Stimulated activated CD4-positive, alpha-beta T cell treated with anti-CD3 and anti-CD28 coated beads, Interleukin-4, amount 100 ng/mL, for 1 hour (primary cell): ENCODE measurements around the gene BNC2.

Experiments used
- DNase-seq: peaks from one replicate; pipeline ENCODE4 v3.0.0-alpha.2; 2020

BNC2 gene

DNA sequence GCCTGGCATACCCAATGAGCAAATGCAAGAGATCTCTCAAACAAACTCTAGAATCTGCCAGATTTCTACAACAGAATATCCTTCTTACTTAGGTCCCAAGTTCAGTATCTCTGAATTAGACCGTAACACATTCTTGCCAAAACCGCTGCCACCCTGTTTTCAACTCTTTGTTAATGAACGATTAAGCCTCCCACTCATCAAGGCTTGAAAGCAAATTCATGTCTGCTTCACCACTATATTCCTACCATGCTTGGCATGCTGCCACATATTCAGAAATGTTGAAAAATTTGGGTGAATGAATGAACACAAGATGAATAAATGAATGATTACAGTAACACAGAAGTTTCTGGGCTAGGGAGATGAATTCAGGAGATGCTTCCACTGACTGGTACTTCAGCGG, 119.9 kb downstream of the BNC2 start:
- no peak for DNase-seq

- DNase-seq: no peak
Observed at GRCh38 chr9:16745359-16745758, 125.1 kb downstream of the BNC2 start.

DNA sequence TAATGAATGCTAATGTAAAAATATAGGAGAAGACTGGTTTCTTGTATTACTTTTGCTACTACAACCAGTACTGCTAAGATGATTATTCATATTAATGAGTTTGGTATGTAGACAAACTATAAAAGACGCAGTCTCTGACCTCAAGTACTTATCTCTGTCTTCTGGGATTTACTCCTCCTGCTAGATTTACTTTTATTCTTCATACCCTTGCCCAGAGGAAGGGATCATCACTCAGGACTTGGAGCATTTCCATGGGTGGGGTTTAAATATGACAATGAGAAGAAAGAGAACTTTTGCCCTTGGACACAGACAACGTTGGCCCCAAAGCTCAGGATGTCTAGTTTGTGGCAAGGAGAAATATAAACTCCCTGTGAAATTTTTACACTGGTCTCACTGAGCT, 126.1 kb downstream of the BNC2 start:
- DNase-seq: no peak

GRCh38 chr9:16743375-16743774, 127.1 kb downstream of the BNC2 start:
- no peak for DNase-seq

DNA sequence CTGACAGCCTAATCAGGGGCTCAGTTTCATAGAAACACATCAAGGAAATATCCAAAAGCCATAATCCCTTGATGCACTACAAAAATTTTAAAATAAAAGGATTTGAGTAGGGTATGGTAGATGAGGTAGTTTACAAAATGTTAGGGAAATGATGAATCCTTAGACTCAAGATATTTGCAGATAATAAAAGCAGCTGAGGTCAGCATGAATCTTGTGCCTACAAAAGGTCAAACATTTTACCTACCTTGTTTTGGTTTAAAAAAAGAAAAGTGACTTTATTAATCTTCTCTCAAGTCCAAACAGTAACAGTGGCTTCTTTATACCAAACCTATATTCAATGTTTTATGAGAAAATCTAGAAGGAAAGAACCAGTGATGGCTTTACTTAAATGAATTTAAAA, 135.5 kb downstream of the BNC2 start:
- DNase-seq: no peak

- no peak for DNase-seq
Observed at GRCh38 chr9:16732546-16732945, 137.9 kb downstream of the BNC2 start.

GRCh38 chr9:16730162-16730561, 140.3 kb downstream of the BNC2 start:
- DNase-seq: no peak

GRCh38 chr9:16729651-16730050, 140.8 kb downstream of the BNC2 start:
- no peak for DNase-seq

DNA sequence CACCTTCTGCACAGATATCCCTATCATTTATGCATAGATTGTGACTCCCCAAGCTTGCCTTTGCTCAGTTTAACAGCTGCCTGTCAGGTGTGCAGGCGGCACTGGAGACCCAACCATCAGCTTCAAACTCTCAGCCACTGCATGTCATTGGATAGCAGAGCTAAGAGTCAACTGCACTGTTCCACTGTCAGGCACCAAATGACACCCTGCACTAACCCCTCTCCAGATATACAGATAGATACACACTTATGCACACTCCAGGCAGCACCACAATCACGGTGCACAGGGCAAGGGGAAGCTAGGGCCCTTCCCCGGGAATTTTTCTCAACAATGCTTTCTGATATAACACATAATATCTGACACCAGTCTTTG, 142.3 kb downstream of the BNC2 start:
- DNase-seq: no peak

GRCh38 chr9:16727452-16728136, 142.9 kb downstream of the BNC2 start:
- DNase-seq: no peak

GRCh38 chr9:16726718-16727451, 143.6 kb downstream of the BNC2 start:
- no peak for DNase-seq

- DNase-seq: no peak
Observed at GRCh38 chr9:16726029-16726428, 144.4 kb downstream of the BNC2 start.

GRCh38 chr9:16725066-16725465, 145.4 kb downstream of the BNC2 start:
- DNase-seq: no peak

- no peak for DNase-seq
Observed at GRCh38 chr9:16721972-16722371, 148.5 kb downstream of the BNC2 start.

- no peak for DNase-seq
Observed at GRCh38 chr9:16720386-16720785, 150.1 kb downstream of the BNC2 start.

- DNase-seq: no peak
Observed at GRCh38 chr9:16719921-16720320, 150.5 kb downstream of the BNC2 start.

GRCh38 chr9:16718952-16719351, 151.5 kb downstream of the BNC2 start:
- DNase-seq: no peak

DNA sequence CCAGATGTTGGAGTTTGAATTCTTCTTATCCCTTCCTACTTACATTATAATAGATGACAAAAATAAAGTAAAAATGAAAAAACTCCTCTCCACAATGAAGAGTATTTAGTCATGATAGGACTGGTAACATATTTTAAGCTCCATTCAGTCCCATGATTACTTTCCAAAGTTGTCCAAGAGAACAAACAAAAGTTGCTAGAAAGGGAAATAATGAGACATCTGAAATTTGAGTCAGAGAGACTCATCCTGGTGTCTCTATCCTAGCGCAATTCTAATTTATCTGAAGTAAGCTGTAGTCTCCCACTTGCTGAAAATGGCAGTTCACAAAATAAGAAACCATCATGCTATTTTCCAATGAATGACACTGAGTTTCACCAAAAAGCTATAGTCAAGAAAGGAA, 152.2 kb downstream of the BNC2 start:
- DNase-seq: no peak

GRCh38 chr9:16716601-16717000, 153.9 kb downstream of the BNC2 start:
- DNase-seq: no peak

DNA sequence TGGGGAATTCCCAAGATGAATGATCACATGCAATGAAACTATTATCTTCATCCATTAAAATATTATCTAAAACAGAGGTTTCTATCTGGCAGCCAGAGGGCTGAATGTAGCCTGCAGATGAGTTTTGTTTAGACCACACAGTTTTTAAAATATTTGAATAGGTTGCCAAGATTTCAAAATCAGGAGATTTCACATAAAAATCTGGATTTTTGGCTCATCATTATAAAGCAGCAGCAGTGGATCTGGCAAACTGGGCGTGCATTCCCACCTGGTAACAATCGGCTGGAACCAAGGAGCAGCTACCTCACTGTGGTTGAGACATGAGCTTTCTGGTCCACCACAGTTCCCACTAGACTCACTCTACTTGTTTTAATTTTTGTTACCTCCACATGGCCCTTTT, 155.1 kb downstream of the BNC2 start:
- no peak for DNase-seq

GRCh38 chr9:16712787-16713186, 157.7 kb downstream of the BNC2 start:
- DNase-seq: no peak

GRCh38 chr9:16710888-16711287, 159.6 kb downstream of the BNC2 start:
- no peak for DNase-seq

DNA sequence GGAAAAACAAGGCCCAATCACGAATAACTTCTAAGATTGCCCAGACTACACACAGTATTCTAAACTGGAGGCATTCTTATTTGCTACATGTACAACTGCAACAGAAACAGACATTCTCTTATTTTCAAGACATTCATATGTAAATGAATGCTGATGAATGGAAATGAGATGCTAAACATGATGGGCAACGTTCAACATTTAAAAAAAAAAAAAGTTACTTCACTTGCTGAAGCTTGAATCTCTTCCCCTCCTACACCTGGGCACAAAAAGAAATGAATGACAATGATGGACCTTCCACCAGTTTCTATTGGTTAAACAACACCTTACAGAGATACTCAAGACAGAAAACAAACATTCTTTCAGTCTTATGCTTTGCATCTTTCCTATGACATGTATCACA, 160.5 kb downstream of the BNC2 start:
- DNase-seq: no peak

DNA sequence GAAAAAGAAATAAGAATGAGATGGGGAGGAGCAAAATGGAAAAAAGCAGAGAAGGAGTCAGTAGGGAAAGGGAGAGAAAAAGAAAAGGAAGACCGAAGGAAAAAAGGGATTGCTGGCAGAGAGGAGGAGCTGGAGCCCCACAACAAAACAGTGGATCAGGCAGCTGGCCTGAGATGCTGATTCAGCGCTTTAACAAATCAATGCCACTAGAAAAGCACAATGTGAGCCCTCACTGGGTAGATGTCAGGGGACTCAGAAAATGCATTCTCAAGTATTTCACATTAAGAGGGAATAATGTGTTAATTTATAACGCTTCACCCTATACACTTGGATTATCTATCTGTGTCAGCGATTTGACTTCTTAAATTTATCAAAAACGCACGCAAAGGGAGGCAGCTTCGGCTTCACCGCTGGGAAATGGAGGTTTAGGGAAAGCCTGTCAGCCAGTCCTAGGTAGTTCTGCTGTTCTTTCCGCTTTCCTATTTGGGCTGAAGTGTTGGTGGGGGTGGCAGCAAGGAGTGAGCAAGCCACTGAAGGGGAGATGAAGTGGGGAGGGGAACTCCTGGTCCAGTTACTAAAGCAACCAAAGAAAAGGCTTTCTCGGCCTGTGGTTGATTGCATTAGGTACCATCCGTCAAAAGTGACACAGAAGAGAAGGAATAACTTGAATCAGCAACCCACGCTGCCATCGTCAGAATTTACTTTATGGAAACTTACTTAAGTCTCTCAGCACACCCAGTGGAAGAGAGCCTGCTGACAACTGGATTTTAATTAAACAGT, 161.6 kb downstream of the BNC2 start:
- no peak for DNase-seq
